GM06990 (cell line): Measurements from ENCODE around the gene FUBP3.

Experiments
- DNase-seq: peaks from one replicate; pipeline ENCODE4 v3.0.0-alpha.2; 2011; ENCODE audit not compliant: insufficient read length; ENCODE audit errors: extremely low read depth
- H3K27me3 ChIP-seq: replicated peaks from 2 replicates; pipeline ENCODE4 v1.6.0; 2011; ENCODE audit warnings: low read length; ENCODE audit not compliant: control insufficient read depth, insufficient read depth
- H3K36me3 ChIP-seq: 2 replicates; pipeline ENCODE4 v1.5.1; 2011; ENCODE audit warnings: low read length; ENCODE audit not compliant: control insufficient read depth, insufficient read depth
- H3K4me3 ChIP-seq: replicated peaks from 2 replicates; pipeline ENCODE4 v1.5.1; 2011; ENCODE audit warnings: low read depth, mild to moderate bottlenecking, control low read depth, low read length
- CTCF ChIP-seq: IDR thresholded peaks from 2 replicates; pipeline ENCODE4 v1.5.1; 2011; ENCODE audit warnings: low read length, control low read depth, mild to moderate bottlenecking, inconsistent platforms; ENCODE audit not compliant: insufficient read depth, poor library complexity, severe bottlenecking

FUBP3 gene

GRCh38 chr9:130687615-130688014 is 108.2 kb downstream of the FUBP3 start:
- no peak for TF ChIP-seq CTCF
- no peak for DNase-seq
- no peak overlapping the region for H3K4me3 ChIP-seq
- H3K27me3 ChIP-seq, result no peaks in the 10 kb centered on the region
- H3K36me3 ChIP-seq, result no peaks in the 10 kb centered on the region
